HepG2 (cell line): ENCODE data around the gene P3H3. TPM values are rescaled to one million over a fixed set of nuclear protein-coding genes. Genes with fewer than 3 reads are reported as not detected.

Experiments
- FOXA1 ChIP-seq, 2 experiments: fragments of 450-650 bp in 1 of 2; sonication (generic) in 1 of 2; formaldehyde crosslinking in 1 of 2; IDR thresholded peaks; 2 replicates each; pipeline versions ENCODE4 v1.4.0 to v1.6.1; 2016 to 2020; ENCODE audit warnings: missing genetic modification reagents in 1 of 2
- IKZF4 ChIP-seq: sonication (generic); formaldehyde crosslinking; IDR thresholded peaks from 2 replicates; pipeline ENCODE4 v1.5.1; 2020; ENCODE audit warnings: borderline replicate concordance, mild to moderate bottlenecking, low read depth, missing genetic modification reagents; ENCODE audit errors: not compliant biosample characterization
- NFIB ChIP-seq: sonication (generic); formaldehyde crosslinking; IDR thresholded peaks from 2 replicates; pipeline ENCODE4 v1.9.0; 2021; ENCODE audit warnings: missing genetic modification reagents, mild to moderate bottlenecking, borderline replicate concordance
- NONO ChIP-seq, 2 experiments: fragments of 450-650 bp in 1 of 2; sonication (generic) in 1 of 2; formaldehyde crosslinking in 1 of 2; IDR thresholded peaks in 1 of 2; conservative IDR thresholded peaks in 1 of 2; 2 replicates each; pipeline versions ENCODE4 v1.6.1 to v1.8.0; 2017 to 2022; ENCODE audit warnings: mild to moderate bottlenecking in 1 of 2, missing genetic modification reagents in 1 of 2, moderate library complexity in 1 of 2
- NPAS2 ChIP-seq: sonication (generic); formaldehyde crosslinking; IDR thresholded peaks from 2 replicates; pipeline ENCODE4 v1.8.0; 2022; ENCODE audit warnings: mild to moderate bottlenecking, missing genetic modification reagents, borderline replicate concordance
- NRL ChIP-seq: sonication (generic); formaldehyde crosslinking; IDR thresholded peaks from 2 replicates; pipeline ENCODE4 v1.5.0; 2020; ENCODE audit warnings: missing genetic modification reagents, mild to moderate bottlenecking, moderate library complexity, borderline replicate concordance
- PRPF4 ChIP-seq: fragments of 200-400 bp; formaldehyde crosslinking; IDR thresholded peaks from 2 replicates; pipeline ENCODE4 v1.6.1; 2016; ENCODE audit warnings: low read length, low read depth; ENCODE audit not compliant: poor library complexity, severe bottlenecking
- REPIN1 ChIP-seq: sonication (generic); formaldehyde crosslinking; IDR thresholded peaks from 2 replicates; pipeline ENCODE4 v1.8.0; 2022; ENCODE audit warnings: missing genetic modification reagents, low read depth, mild to moderate bottlenecking, borderline replicate concordance
- SKIL ChIP-seq: sonication (generic); formaldehyde crosslinking; IDR thresholded peaks from 2 replicates; pipeline ENCODE4 v1.8.0; 2022; ENCODE audit warnings: missing genetic modification reagents, mild to moderate bottlenecking, moderate library complexity, borderline replicate concordance
- ZNF138 ChIP-seq: sonication (generic); formaldehyde crosslinking; IDR thresholded peaks from 2 replicates; pipeline ENCODE4 v1.5.0; 2020; ENCODE audit warnings: mild to moderate bottlenecking, low read depth, missing genetic modification reagents
- ZNF18 ChIP-seq: sonication (generic); formaldehyde crosslinking; IDR thresholded peaks from 2 replicates; pipeline ENCODE4 v1.8.0; 2022; ENCODE audit warnings: mild to moderate bottlenecking, missing genetic modification reagents; ENCODE audit not compliant: insufficient replicate concordance
- ZNF256 ChIP-seq: sonication (generic); formaldehyde crosslinking; conservative IDR thresholded peaks from 2 replicates; pipeline ENCODE4 v1.4.0; 2020; ENCODE audit warnings: missing genetic modification reagents
- ZNF543 ChIP-seq: sonication (generic); formaldehyde crosslinking; IDR thresholded peaks from 2 replicates; pipeline ENCODE4 v1.4.0; 2020; ENCODE audit warnings: mild to moderate bottlenecking, missing genetic modification reagents
- ZNF562 ChIP-seq: sonication (generic); formaldehyde crosslinking; IDR thresholded peaks from 2 replicates; pipeline ENCODE4 v1.8.0; 2022; ENCODE audit warnings: missing genetic modification reagents, borderline replicate concordance
- ZSCAN21 ChIP-seq: sonication (generic); formaldehyde crosslinking; IDR thresholded peaks from 2 replicates; pipeline ENCODE4 v1.8.0; 2022; ENCODE audit warnings: mild to moderate bottlenecking, missing genetic modification reagents, moderate library complexity, borderline replicate concordance
- polyA plus RNA-seq, 8 experiments: library from polyadenylated mRNA; depleted of rRNA in 3 of 8; stranded (reverse) in 7 of 8; unstranded in 1 of 8; fragments of >200 nt; fragmentation: Illumina TruSeq in 4 of 8; extraction: Trizol in 4 of 8; gene quantifications; 2 replicates each; pipeline versions ENCODE4 v1.2.1 to v1.2.3, GENCODE V29; 2011 to 2016; ENCODE audit warnings: low read depth in 4 of 8, missing spikeins in 1 of 8, mixed read lengths in 1 of 8; ENCODE audit not compliant: insufficient read depth in 1 of 8
- total RNA-seq, 5 experiments: library from RNA; depleted of rRNA; stranded (reverse); fragments of >200 nt; fragmentation: Illumina TruSeq; extraction: Trizol; gene quantifications; 2 replicates each; pipeline ENCODE4 v1.2.3, GENCODE V29; 2016; ENCODE audit warnings: low read depth in 1 of 5
- TF ChIP-seq, protein P1 (sequence below): sonication (generic); formaldehyde crosslinking; IDR thresholded peaks from 2 replicates; pipeline ENCODE4 v1.5.0; 2020; ENCODE audit warnings: mild to moderate bottlenecking, missing genetic modification reagents, borderline replicate concordance
- TF ChIP-seq, protein P2 (sequence below): sonication (generic); formaldehyde crosslinking; IDR thresholded peaks from 2 replicates; pipeline ENCODE4 v1.8.0; 2022; ENCODE audit warnings: mild to moderate bottlenecking, missing genetic modification reagents, borderline replicate concordance

P3H3 gene
- total and polyA plus RNA-seq, 2 of the 13 experiments (the other 11 are each of a cell fraction or from before 2014, with no cell fraction given): 20.1 to 20.5 TPM

DNA sequence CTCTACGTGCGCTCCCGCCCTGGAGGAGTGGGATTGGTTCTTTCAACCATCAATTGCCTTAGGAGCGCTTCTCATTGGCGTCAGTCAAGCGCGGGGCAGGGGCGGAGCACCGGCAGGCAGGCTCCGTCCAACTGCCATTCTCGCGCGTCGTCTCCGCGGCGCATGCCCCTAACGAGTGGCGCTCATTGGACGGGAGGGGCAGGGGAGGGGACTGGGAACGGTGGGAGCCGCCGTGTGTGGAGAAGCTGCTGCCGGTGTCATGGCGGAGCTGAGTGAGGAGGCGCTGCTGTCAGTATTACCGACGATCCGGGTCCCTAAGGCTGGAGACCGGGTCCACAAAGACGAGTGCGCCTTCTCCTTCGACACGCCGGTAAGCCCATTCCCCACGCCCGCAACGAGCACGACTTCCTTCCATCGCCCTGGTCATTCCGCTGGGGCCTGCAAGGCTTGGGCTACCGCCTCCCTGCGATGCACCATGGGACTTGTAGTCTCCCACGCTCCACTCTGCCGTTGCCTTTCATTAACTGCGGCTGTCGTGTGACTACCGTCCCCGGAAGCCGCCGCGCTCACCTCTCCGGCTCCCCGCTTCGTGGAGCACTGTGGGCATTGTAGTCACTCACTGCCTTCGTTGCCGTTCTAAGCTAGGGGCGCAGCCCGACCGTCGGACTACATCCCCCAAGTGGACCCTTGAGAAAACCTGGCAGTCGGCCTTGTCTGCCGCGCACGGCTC, 23.9 kb downstream of the P3H3 start, which contains the start of gene USP5 (continued):
- TF ChIP-seq SKIL (CRISPR knock-in tag) (no peak), FOXA1 (IDR thresholded peaks at IDR 0.05) (no peak), FOXA1 (CRISPR knock-in tag; IDR thresholded peaks at IDR 0.05) (0 out of 2 replicates have a peak, but pooled peaks have one; percentile 38), NPAS2 (no peak), NFIB (CRISPR knock-in tag) (no peak), ZNF256 (no peak), REPIN1 (no peak; the same call in 1 of the 2 replicates), NONO (IDR thresholded peaks at IDR 0.05) (no peak), NONO (CRISPR knock-in tag; conservative IDR thresholded peaks at IDR 0.05) (peak; percentile 72), PRPF4 (no peak), ZNF18 (CRISPR knock-in tag) (peak; percentile 90), ZNF138 (CRISPR knock-in tag) (no peak), ZNF543 (CRISPR knock-in tag) (no peak; the same call in 1 of the 2 replicates), IKZF4 (CRISPR knock-in tag) (no peak), ZSCAN21 (CRISPR knock-in tag) (no peak), ZNF562 (CRISPR knock-in tag) (no peak), NRL (CRISPR knock-in tag) (peak; percentile 84)
- TF ChIP-seq, protein P1, sequence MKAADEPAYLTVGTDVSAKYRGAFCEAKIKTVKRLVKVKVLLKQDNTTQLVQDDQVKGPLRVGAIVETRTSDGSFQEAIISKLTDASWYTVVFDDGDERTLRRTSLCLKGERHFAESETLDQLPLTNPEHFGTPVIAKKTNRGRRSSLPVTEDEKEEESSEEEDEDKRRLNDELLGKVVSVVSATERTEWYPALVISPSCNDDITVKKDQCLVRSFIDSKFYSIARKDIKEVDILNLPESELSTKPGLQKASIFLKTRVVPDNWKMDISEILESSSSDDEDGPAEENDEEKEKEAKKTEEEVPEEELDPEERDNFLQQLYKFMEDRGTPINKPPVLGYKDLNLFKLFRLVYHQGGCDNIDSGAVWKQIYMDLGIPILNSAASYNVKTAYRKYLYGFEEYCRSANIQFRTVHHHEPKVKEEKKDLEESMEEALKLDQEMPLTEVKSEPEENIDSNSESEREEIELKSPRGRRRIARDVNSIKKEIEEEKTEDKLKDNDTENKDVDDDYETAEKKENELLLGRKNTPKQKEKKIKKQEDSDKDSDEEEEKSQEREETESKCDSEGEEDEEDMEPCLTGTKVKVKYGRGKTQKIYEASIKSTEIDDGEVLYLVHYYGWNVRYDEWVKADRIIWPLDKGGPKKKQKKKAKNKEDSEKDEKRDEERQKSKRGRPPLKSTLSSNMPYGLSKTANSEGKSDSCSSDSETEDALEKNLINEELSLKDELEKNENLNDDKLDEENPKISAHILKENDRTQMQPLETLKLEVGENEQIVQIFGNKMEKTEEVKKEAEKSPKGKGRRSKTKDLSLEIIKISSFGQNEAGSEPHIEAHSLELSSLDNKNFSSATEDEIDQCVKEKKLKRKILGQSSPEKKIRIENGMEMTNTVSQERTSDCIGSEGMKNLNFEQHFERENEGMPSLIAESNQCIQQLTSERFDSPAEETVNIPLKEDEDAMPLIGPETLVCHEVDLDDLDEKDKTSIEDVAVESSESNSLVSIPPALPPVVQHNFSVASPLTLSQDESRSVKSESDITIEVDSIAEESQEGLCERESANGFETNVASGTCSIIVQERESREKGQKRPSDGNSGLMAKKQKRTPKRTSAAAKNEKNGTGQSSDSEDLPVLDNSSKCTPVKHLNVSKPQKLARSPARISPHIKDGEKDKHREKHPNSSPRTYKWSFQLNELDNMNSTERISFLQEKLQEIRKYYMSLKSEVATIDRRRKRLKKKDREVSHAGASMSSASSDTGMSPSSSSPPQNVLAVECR: peak; percentile 84
- TF ChIP-seq, protein P2, sequence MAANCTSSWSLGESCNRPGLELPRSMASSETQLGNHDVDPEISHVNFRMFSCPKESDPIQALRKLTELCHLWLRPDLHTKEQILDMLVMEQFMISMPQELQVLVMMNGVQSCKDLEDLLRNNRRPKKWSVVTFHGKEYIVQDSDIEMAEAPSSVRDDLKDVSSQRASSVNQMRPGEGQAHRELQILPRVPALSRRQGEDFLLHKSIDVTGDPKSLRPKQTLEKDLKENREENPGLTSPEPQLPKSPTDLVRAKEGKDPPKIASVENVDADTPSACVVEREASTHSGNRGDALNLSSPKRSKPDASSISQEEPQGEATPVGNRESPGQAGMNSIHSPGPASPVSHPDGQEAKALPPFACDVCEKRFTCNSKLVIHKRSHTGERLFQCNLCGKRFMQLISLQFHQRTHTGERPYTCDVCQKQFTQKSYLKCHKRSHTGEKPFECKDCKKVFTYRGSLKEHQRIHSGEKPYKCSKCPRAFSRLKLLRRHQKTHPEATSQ (CRISPR knock-in tag): no peak
